ENCODE results near the gene TMEM126A.
"Not testable (repeated sequence)": the region's sequence is repeated elsewhere in the genome, so short reads cannot be mapped to it uniquely, and the experiment has no call there.

TMEM126A gene

DNA sequence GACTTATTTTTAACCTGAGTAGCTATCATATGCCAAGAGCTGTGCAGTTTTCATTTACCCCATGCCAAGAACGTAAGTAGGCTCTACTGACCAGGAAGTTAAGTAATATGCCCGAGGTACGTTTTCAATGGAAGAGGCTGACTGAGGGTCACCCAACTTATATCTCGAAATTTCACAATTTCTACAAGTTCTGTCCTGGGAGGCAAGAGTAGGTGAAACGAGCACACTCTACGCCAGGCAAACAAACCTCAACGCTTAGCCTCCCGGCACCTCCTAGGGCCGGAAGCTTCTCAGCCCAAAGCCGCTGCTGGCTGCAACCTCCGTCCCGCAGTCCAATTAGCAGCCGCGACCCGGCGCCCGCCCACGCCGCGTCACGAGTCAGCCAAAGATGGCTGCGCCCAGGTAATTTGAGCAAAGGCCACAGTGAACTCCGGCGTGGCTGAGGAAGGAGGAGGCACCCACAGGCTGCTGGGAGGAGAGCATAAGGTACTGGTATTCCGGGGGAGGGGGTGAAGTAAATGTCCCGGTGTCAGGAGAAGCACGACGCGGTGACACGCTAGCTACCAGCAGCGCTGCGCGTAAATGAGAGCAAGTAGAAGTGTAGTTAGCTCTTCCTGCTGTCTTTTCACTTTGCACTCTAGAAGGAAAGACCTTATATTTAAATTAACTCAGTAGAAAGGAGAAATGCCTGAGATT, at the start of gene TMEM126A:
Gene TMEM126A (plus strand): TSS at position 364 of the 696 bp plus-strand sequence. CDS start 2,289 bp downstream, outside the sequence.
- peak; percentile 91 for DNase-seq

DNA sequence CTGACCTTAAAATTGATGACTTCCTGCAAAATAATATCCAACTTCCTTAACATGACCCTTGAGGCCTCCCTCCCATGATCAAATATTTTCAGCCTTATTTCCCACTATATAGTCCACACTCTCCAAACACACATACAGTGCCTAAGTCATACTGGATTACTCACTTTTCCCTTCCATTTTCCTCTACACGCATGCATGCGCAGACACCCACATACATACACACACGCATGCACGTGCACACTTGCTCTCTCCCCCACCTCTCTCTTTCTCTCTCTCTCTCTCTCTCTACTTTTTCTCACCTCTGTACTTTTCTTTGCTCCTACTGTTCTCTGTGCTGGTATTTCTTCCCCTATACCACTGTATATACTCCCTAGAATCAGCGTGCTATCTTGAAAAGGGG, 48.7 kb upstream of the TMEM126A start:
- no peak for DNase-seq

DNA sequence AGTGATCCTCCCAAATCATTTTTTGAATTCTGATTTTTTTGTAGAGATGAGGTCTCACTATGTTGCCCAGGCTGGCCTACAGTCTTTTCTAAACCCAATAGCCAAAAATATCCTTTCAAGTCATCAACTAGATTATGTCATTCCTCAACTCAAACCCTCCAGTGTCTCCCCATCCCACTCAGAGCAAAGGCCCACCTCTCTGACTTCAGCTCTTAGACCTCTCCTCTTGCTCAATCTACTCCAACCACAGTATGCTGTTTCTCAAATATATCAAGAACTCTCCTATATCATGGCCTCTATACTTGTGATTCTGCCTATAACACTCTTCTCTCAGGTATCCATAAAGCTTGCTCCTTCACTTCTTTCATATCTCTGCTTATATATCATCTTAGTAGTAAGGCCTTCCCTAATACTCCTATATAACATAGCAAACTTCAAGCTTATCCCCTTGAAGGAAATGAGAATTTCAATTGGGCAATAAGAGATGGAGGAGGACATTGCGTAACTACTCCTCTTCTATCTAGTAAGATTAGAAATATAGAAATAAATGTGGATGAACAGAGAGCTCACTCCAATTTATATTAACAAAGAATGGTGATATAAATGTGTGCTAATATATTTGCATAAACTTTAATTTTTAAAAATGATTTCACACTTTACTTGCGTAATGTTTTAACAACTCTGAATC, 45.1 kb upstream of the TMEM126A start:
- no peak for DNase-seq

DNA sequence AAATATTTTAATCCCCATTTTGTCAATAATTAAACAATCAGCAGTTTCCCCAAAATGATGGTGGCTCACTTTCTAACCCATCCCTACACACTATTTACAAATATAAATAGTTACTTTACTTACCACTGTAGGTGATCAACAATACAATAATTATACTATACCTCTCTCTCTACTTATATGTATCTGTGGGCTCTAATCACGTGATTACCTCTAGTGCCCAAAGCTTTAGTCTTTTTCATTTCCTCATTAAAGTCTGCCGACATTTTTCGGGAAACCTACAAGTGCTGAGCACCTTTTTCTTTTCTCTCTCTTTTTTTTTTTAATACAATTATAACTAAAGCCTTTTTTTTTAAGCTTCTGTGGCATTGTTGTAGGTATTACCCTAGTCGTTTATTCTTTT, 44.5 kb upstream of the TMEM126A start:
- DNase-seq = no peak

DNA sequence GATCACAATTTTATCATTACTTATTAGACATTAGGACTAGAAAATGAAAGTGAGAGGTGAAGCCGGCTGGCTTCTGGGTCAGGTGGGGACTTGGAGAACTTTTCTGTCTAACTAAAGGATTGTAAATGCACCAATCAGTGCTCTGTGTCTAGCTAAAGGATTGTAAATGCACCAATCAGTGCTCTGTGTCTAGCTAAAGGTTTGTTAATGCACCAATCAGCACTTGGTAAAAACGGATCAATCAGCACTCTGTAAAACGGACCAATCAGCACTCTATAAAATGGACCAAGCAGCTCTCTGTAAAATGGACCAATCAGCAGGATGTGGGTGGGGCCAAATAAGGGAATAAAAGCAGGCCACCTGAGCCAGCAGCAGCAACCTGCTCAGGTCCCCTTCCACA, 41.5 kb upstream of the TMEM126A start:
- not testable (repeated sequence) for DNase-seq

DNA sequence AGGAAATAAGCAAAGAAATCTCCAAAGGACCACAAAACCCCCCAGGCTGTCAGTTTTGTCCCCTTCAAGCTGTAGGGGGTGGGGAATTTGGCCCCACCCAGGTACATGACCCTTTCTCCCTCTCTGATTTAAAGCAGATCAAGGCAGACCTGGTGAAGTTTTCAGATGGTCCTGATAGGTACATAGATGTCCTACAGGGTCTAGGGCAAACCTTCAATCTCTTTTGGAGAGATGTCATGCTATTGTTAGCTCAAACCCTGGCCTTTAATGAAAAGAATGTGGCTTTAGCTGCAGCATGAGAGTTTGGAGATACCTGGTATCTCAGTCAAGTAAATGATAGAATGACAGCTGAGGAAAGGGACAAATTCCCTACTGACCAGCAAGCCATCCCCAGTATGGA, 39.1 kb upstream of the TMEM126A start:
- DNase-seq = not testable (repeated sequence)

DNA sequence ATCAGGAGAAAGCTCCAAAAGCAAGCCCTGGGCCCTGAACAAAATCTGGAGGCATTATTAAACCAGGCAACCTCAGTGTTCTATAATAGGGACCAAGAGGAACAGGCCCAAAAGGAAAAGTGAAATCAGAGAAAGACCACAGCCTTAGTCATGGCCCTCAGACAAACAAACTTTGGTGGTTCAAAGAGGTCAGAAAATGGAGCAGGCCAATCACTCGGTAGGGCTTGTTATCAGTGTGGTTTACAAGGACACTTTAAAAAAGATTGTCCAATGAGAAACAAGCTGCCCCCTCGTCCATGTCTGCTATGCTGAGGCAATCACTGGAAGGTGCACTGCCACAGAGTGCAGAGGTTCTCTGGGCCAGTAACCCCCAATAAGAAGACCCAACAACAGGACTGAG, 38.5 kb upstream of the TMEM126A start:
- DNase-seq = not testable (repeated sequence)

DNA sequence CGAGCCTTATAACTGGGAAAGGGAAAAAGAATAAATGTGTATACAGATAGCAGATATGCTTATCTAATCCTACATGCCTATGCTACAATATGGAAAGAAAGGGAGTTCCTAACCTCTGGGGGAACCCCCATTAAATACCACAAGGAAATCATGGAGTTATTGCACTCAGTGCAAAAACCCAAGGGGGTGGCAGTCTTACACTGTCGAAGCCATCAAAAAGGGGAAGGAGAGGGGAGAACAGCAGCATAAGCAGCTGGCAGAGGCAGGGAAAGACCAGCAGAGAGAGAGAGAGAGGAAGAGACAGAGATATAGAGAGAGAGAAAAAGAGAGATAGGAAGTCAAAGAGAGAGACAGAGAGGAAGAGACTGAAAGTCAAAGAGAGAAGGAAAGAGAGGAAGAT, 36.1 kb upstream of the TMEM126A start:
- DNase-seq = not testable (repeated sequence)

DNA sequence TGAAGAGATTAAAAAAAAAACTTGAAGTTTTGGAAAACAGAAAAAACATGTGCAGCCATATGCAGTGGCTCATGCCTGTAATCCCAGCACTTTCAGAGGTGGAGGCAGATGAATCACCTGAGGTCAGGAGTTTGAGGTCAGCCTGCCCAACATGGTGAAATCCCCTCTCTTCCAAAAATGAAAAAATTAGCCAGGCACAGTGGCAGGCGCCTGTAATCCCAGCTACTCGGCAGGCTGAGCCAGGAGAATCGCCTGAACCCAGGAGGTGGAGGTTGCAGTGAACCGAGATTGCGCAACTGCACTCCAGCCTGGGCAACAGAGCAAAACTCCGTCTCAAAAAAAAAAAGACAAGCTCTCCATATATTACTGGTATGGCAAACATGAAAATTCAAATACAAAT, 28.3 kb upstream of the TMEM126A start:
- no peak for DNase-seq

DNA sequence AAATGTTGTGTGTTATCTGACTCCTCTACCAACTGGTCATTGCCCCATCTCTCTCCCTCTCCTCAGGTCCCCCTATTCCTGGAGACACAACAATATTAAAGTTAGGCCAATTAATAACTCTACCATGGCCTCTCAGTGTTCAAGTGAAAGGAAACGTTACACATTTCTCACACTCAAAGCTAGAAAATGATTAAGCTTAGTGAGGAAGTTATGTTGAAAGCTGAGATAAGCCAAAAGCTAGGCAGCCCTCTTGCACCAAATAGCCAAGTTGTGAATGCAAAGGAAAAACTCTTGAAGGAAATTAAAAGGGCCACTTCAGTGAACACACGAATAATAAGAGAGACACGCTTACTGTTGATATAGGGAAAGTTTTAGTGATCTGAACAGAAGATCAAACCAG, 27.5 kb upstream of the TMEM126A start:
- DNase-seq = no peak

DNA sequence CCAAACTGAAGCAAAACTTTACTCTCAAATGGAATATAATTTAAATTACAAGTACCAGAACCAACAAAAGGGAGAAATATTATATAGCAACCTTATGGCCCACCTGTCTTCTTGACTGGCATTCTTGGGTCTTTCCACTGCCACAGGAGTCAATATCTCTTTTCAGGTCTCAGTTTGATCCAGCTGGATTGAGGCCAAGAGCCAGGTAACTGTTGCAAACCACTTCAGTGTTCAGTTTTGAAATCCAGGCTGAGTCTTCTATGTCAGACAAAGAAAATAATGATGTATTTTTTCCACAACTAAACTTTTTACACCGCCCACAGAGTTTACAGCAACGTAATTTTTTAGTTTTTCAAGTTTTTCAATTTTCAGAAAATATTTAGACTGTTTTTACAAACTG, 21.3 kb upstream of the TMEM126A start:
- DNase-seq = no peak

DNA sequence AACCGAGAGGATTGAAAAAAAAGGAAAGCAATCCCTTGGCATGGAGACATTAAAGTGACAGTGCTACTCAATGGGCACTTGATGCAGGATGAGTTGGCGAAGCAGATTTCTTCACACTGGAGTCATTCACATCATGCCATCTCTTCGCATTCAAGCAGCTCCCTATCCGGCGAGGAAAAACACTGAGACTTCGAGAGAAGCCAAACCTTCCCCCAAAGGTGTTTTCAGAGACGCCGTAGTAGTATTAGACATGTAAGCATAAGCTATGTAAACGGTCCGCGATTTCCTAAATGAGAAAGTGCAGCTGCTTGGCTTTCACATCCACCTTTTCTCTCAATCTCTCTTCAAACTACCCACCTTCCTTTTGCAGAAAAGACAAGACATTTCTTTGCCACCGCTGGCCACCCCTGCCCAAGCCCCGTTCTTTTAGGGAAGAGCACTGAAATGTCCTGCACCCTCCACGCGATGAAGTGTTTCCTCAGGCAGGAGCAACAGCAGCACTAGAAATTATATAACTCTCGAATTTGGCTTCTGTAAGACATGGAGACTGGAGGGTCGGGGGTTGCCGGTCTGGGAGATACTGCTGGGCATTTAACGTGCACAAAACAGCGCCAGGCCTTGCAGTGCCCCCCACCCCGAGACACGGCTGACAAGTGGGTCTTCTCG, 20.3 kb upstream of the TMEM126A start, which contains the start of gene DLG2:
Gene DLG2 (minus strand): TSS at position 13 of the 666 bp plus-strand sequence.
- peak; percentile 16 for DNase-seq

DNA sequence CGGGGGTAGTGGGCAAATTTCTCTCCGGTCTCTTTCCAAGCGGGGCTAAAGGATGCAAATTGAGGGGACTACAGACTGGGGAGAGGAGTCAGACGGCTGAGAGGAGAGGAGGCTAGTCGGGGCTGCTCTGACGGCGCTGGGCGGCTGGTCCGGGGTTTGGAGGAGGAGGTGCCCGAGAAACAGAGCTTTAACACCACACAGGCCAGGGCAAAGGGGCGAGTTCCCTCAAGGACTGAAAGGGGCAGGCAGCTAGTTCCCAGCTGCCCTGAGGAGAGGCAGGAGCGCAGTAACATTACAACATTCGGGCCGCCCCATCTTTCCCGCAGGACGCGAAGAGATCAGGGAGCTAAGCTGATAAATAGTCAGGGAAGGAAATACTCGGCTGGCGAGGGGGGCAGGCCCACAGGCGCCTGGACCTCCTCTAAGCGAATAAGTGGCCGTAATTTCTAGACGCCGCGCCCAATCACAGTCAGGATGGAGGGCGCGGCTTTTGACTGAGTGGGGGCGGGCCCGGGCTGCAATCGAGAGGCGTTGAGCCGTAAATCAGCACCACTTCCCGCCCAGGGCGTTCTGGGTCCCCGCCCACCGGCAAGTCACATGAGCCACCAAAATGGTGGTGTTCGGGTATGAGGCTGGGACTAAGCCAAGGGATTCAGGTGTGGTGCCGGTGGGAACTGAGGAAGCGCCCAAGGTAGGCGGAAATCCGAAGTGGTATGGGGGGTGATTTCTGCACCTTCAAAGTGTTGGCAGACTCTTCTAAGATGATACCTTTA, 19.6 kb upstream of the TMEM126A start, which contains the start of gene TMEM126B:
Gene TMEM126B (plus strand): TSS at position 596 of the 773 bp plus-strand sequence. CDS start 15 bp downstream, at position 611.
- peak; percentile 95 for DNase-seq

DNA sequence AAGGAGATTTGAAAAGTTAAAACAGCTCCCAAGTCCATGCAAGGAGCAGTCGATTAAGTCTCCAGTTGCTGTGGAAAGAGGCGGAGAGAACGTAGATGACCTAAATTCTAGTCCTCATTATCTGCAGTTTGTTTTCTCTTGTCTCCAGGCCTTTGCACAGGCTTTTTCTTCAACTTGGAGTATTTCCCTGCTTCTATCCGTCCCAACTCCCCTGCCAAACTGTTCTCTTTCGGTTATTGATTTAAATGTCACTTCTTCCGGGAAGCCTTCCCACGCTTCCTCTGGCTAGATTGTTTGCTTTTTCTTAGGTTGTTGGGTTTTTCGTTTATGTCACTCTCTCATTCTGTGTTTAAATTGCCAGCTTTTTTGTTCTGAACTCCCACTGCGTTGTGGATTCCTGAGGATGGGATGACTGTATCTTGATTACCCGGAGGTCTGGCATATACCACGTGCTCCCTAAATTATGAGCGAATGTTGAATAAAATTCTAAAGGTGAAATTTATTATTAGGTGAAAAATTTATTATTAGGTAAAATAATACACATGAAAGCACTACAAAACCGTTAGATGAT, 18.9 kb upstream of the TMEM126A start:
- DNase-seq = no peak

DNA sequence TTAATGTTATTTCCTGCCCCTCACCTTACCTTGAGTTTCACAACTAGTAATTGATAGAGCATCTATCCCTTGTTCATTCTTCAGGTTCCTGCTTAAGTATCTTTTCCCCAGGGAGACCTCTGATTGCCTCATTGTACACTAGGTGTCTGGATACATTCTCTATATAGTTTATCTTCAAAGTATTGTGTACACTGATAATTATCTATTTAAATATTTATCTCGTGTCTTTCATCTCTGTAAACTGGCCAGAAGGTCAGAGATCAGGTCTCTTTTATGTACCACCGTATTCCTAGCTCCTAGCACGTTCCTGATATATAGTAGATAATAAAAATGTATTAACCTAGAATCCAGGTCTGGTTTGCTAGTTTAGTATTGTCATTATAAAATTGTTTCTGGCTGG, 13.0 kb upstream of the TMEM126A start:
- DNase-seq = no peak

DNA sequence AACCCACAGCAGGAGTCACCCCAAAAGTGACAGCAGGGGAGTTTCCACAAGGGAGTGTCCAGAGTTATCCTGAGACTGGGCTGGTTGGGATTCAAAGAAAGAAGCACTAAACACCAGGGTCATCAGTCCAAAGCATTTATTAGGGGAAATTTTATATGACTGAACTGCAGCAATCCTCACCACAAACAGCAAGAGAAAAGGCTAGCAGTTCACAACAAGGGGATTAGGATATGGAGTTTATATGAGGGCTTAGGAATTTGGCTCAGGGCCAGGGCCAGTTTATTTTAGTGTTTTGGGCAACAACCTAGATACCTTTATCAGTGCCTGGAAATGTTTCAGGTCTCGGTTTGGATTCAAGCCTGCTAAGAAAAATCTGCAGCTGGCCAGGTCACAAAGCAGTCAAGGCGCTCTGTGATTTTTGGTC, 4.6 kb upstream of the TMEM126A start:
- DNase-seq = no peak

DNA sequence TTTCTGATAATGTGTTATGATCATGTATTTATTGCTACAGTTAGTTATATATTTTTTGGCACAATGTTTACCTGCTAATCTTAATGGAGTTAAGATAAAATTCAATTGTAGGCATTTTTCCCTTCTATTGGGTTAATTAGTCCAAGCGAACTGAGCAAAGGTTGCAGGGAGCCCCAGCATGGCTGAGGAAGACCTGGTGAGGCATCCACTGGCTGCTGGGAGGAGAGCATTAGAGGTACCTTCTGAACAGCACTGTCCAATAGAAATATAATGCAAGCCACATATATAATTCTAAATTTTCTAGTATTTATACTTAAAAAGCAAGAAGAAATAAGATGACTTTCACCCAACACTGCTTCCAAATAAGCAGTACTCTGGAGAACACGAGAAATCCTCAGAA, 689 bp upstream of the TMEM126A start:
- no peak for DNase-seq

DNA sequence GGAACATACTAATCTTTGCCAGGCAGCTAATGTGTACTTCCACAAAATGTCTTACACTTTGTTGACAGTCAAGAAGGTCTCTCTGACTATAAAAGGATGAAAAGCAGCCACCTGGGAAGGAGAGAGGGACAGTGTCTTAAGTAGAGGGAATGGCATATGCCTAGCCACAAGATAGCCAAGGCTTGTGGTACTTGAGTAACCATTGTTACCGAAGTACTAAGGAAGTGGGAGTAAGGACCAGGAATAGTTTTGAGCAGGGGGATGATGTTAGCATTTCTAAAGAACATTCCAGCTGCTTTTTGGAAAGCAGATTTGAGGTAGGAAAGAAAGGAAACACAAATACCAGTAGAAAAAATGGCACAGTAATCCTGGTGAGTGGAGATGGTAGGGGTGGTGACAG, 3.4 kb downstream of the TMEM126A start:
- no peak for DNase-seq

DNA sequence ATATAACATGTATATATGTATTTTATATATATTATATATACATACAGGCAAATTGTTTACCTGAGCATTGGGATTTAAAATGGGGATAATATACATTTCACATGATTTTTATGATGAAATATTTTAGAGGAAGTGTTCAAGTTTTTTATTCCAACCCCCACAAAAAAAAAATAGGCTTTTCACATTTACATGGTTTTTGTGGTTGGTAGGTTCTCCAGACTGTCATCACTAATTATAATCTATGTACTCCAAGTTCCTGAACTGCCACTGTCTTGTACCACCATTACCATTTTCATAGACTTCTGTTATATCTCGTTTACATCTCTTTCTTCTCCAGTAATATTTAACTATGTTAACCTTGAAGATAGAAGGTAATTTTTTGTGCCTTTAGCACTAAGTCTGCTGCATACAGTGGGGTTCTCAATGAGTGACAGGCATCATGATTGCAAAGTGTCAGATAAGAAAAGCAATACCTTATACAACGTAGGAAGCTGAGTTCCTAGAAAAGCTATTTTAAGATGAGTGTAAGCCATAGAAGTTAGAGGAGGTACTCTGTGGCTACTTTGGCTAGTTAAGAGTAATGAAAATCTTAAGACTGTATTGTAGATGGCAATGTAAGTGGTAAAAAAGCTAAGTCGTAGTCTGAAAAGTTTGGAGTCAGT, 5.2 kb downstream of the TMEM126A start:
- DNase-seq = no peak

DNA sequence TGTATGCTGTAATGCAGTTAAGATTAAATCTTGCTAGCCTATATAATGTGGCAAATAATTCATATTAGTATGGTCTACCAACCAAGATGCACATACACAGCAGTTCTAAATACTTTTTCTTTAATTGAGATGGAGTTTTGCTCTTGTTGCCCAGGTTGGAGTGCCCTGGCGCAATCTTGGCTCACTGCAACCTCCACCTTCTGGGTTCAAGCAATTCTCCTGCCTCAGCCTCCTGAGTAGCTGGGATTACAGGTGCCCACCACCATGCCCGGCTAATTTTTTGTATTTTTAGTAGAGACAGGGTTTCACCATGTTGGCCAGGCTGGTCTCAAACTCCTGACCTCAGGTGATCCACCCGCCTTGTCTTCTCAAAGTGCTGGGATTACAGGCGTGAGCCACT, 6.6 kb downstream of the TMEM126A start:
- not testable (repeated sequence) for DNase-seq

DNA sequence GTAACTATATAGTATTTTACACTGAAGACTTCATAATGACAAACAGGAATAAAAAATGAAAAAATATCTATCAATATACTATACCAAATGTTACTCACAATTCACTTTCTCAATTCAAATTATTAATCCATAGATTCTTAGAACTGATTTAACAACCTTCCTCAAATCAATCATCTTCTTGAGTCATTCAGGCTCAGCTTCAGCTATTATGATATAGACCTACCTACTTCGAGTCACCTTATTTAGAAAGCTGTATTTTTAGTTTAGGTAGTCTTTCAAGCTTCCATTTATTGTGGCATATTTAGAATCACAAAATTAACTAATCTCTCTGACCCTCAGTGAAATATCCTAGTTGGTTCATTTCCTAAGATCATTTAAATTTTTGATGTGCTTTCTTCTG, 9.0 kb downstream of the TMEM126A start:
- DNase-seq = no peak

DNA sequence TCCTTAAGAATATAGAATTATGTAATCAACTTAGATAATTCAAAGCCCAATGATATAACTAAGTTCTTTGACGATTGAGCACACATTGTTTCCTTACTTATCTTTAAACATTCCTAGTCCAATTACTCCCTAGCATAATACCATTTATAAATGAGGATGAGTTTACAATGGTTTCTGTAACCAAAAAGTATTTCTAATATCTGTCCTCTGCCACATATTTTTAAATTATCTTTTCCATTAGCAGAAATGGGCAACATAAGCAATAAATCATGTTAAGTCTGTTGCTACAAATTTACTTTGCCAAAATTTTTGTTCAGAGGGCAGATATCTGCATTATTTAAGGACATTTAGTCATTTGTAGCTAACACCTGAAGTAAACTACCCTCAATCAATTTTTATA, 10.4 kb downstream of the TMEM126A start:
- DNase-seq = no peak

Measured in CD4-positive, alpha-beta T cell treated with Interleukin-10 for 1 hour (primary cell).